Psoas muscle (tissue), 8 donors: ENCODE data around the gene SLC25A25. TPM values are rescaled to one million over a fixed set of nuclear protein-coding genes. Genes with fewer than 3 reads are reported as not detected.

Experiments
- ATAC-seq, 4 donors: fragments of 200-7000 bp; cut with Tn5 transposase; one replicate each; pipeline ENCODE4 v1.9.1; 2020; ENCODE audit warnings: moderate library complexity in 3 of 4, mild to moderate bottlenecking in 2 of 4
- DNase-seq, 2 donors: peaks; one replicate each; pipeline ENCODE4 v3.0.0-alpha.2; 2020
- H3K27ac ChIP-seq: fragments of 200-600 bp; one replicate; pipeline ENCODE4 v1.8.0; 2022
- H3K27me3 ChIP-seq, 3 donors: fragments of 200-600 bp in 1 of 3; one replicate each; pipeline versions ENCODE4 v1.6.1 to v1.8.0; 2013 to 2022; ENCODE audit warnings: low read length in 2 of 3, mild to moderate bottlenecking in 2 of 3, moderate library complexity in 1 of 3; ENCODE audit not compliant: insufficient read depth in 3 of 3
- H3K36me3 ChIP-seq, 2 donors: fragments of 200-600 bp in 1 of 2; one replicate each; pipeline versions ENCODE4 v1.6.1 to v1.8.0; 2013 to 2022; ENCODE audit warnings: low read depth in 1 of 2, mild to moderate bottlenecking in 1 of 2, moderate library complexity in 1 of 2; ENCODE audit not compliant: insufficient read depth in 1 of 2
- H3K4me1 ChIP-seq: fragments of 200-600 bp; one replicate; pipeline ENCODE4 v1.8.0; 2022
- H3K4me3 ChIP-seq: fragments of 200-600 bp; one replicate; pipeline ENCODE4 v1.8.0; 2022; ENCODE audit warnings: mild to moderate bottlenecking
- H3K9me3 ChIP-seq: fragments of 200-600 bp; one replicate; pipeline ENCODE4 v1.8.0; 2022
- WGBS, 3 donors: extraction: QIAGEN DNeasy Blood & Tissue Kit; methylation state at CpG; one replicate each; pipeline versions ENCODE4 v1.1.6 to v1.1.7; 2013; 5-methylcytosine and 5-hydroxymethylcytosine counted together
- intact Hi-C, 2 donors: fragments of 100-400 bp; cut with DNase I; formaldehyde crosslinking; loops; one replicate each; pipeline versions ENCODE4 v1.11.0 to v1.14.2; 2022
- polyA plus RNA-seq, 3 donors: library from polyadenylated mRNA; stranded (reverse); fragments of 200-250 nt; gene quantifications; one replicate each; pipeline ENCODE4 v1.2.3, GENCODE V29; 2013
- total RNA-seq, 4 donors: library from RNA; stranded (reverse); fragmentation: NEBNext Ultra II Directional in 2 of 4; extraction: Animal tissue kit (Norgen Biotek cat#: 25700) in 2 of 4; gene quantifications; one replicate each; pipeline versions ENCODE4 v1.2.1 to v1.2.4, GENCODE V29; 2021 to 2023
- TF ChIP-seq, protein P1 (sequence below): fragments of 200-600 bp; IDR thresholded peaks from one replicate; pipeline ENCODE4 v1.8.0; 2022; ENCODE audit warnings: antibody characterized with exemption
- donor health status: healthy with polysubstance abuse.
- donor health status: DM: no; HTN: no; CAD: no; lungs with moderate emphysema.
- donor health status: Bipolar disorder and iron deficiency.
- donor health status: healthy.
- donor health status: DM: yes; HTN: yes; CAD: no.
- donor health status: DM: no; HTN: no; CAD: no.
- donor health status: DM: no; HTN: no; CAD: no.
- donor health status: DM: yes; HTN: yes; CAD: no.

The SLC25A25 gene
- total and polyA plus RNA-seq, 7 donors, result 3.6 to 50.3 (median 10.6) TPM

DNA sequence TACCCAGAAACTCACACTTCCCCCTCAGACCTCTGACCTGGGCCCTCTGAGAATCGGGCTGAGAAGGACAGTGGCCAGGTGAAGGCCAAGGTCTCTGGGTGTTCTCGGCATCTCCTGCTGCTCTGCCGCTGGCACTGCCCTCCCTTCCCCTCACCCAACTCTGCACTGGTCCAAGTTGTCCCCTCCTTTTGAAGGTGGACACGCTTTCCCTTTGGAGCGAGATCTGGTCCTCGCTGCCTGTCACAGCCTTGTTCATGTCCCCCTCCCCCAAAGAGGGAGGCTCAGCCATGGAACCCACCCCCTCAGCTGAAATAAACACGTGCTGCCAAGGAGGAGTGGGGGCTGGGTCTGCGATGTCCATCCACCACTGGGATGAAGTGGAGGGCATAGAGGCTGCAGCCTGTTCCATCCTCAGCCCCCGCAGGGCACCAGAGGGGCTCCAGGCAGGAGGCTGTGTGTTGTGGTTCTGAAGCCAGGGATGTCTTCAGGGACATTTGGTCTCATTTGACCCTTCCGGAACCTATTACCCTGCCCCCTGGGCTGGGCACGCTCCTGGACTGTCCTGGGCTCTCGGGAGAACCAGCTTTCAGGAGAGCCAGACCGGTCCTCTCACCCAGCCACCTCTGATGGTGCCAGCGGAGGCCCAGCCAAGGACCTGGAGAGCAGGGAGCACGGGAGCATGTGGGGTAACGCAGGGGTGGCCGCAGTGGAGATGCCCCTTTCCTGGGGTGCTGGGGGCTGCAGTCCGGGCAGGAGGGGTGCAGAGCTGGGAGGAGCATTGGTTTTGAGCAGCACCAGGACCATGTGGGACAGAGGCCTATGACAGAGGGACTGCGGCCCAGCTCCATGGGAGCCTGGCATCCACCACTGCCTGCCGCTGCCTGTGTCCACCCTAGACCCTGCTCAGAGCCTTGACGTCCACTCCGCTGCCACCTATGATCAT lies 76.5 kb downstream of the SLC25A25 start:
- H3K4me3 ChIP-seq, result no peak overlapping the region
- H3K4me1 ChIP-seq, result peaks cover 6% of the 10 kb centered on the region
- no peaks in the 10 kb centered on the region for H3K36me3 ChIP-seq
- ATAC-seq (no peak), DNase-seq (peak; percentile 6 to 26)
- WGBS, 3 donors, result 86 to 91% (median 86%) methylated on average over 22 of the region's 22 CpGs
- H3K27me3 ChIP-seq, result no peaks in the 10 kb centered on the region
- H3K27ac ChIP-seq, result no peak overlapping the region
- intact Hi-C loops, result no loop called here
- H3K9me3 ChIP-seq, result no peaks in the 10 kb centered on the region
- TF ChIP-seq, protein P1, sequence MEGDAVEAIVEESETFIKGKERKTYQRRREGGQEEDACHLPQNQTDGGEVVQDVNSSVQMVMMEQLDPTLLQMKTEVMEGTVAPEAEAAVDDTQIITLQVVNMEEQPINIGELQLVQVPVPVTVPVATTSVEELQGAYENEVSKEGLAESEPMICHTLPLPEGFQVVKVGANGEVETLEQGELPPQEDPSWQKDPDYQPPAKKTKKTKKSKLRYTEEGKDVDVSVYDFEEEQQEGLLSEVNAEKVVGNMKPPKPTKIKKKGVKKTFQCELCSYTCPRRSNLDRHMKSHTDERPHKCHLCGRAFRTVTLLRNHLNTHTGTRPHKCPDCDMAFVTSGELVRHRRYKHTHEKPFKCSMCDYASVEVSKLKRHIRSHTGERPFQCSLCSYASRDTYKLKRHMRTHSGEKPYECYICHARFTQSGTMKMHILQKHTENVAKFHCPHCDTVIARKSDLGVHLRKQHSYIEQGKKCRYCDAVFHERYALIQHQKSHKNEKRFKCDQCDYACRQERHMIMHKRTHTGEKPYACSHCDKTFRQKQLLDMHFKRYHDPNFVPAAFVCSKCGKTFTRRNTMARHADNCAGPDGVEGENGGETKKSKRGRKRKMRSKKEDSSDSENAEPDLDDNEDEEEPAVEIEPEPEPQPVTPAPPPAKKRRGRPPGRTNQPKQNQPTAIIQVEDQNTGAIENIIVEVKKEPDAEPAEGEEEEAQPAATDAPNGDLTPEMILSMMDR, result no peak

DNA sequence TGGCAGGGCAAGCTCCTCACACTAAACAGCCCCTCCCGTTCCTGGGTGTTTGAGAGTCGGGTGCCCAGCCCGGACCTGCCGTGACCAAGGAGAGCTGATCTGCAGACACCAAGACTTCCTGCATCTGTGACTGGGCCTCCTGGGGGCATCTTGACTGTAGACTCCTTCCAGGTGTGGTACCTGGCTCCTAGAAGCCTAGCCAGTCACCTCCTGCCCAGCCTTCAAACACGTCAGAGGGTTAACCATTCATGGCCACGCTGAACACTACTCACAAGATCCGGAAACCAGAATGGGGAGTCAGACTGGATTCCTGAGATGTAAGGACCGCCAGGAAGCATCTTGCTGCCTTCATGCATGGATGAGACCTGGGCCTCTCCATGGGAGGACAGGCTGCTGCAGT lies 77.5 kb downstream of the SLC25A25 start:
- no peak for ATAC-seq
- TF ChIP-seq, protein P1, result no peak
- H3K4me3 ChIP-seq, result no peak overlapping the region
- no peaks in the 10 kb centered on the region for H3K27me3 ChIP-seq
- WGBS, 3 donors, result 67 to 90% (median 76%) methylated on average over 8 of the region's 8 CpGs
- H3K36me3 ChIP-seq, result no peaks in the 10 kb centered on the region
- intact Hi-C loops, result no loop called here
- H3K9me3 ChIP-seq, result no peaks in the 10 kb centered on the region
- peaks cover 6% of the 10 kb centered on the region for H3K4me1 ChIP-seq
- H3K27ac ChIP-seq, result no peak overlapping the region
- peak; percentile 4 to 20 for DNase-seq

DNA sequence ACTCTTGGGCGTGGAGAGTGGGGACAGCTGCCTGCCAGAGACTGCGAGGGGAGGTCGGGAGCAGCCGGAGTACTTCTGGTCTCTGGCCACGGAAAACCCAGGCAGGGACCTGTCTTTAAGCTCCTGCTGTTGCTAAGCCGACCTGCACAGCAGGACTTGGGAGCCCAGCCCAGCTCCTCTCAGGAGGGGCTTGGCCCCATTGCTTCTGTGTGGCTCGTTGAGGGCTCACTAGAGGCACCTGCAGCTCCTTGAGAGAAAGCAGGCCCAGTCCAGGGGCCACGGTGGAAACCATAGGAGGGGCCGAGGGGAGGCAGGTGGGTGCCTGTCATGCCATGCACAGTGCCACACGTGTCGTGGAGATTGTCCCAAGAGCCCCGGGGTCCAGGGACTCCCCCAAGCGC lies 77.9 kb downstream of the SLC25A25 start:
- Histone ChIP-seq H3K27me3 (no peaks in the 10 kb centered on the region), H3K27ac (no peak overlapping the region), H3K4me3 (no peak overlapping the region), H3K36me3 (no peaks in the 10 kb centered on the region), H3K4me1 (peaks cover 6% of the 10 kb centered on the region), H3K9me3 (no peaks in the 10 kb centered on the region)
- no peak for ATAC-seq
- TF ChIP-seq, protein P1, result no peak
- 72 to 83% (median 75%) methylated on average over 11 to 13 of the region's 13 CpGs for WGBS, 3 donors
- intact Hi-C loops, result no loop called here
- DNase-seq, result peak; percentile 5 to 43

GRCh38 chr9:128146591-128147120 lies 78.6 kb downstream of the SLC25A25 start:
- 89 to 94% (median 92%) methylated on average over 8 of the region's 8 CpGs for WGBS, 3 donors
- H3K27me3 ChIP-seq, result no peaks in the 10 kb centered on the region
- peaks cover 6% of the 10 kb centered on the region for H3K4me1 ChIP-seq
- no peak overlapping the region for H3K27ac ChIP-seq
- no peak overlapping the region for H3K4me3 ChIP-seq
- no peaks in the 10 kb centered on the region for H3K36me3 ChIP-seq
- ATAC-seq, result no peak
- H3K9me3 ChIP-seq, result no peaks in the 10 kb centered on the region
- DNase-seq, result peak in 1 of 2 donors; percentile 40
- TF ChIP-seq, protein P1, result no peak
- intact Hi-C loops, result no loop called here
